ENCODE data around the gene STK17B. TPM values are rescaled to one million over a fixed set of nuclear protein-coding genes. Genes with fewer than 3 reads are reported as not detected.

The STK17B gene
- polyA plus RNA-seq, 2 of the 4 experiments (the other 2 are of a cell fraction): 4.0 to 9.2 TPM

GRCh38 chr2:196217116-196217515 is 45.7 kb upstream of the STK17B start:
- FAIRE-seq (no peak), DNase-seq (ENCODE audit: low read depth in 1 of 2, low spot score in 1 of 2) (no peak), ATAC-seq (no peak)
- no peak overlapping the region for H3K4me3 ChIP-seq
- no peak for TF ChIP-seq NFE2L2 (conservative IDR thresholded peaks at IDR 0.05; ENCODE audit: low read length)
- TF ChIP-seq ZNF302 (CRISPR knock-in tag; IDR thresholded peaks at IDR 0.05): no peak
- no peak for TF ChIP-seq FOSB (CRISPR knock-in tag; IDR thresholded peaks at IDR 0.05)
- TF ChIP-seq FOSL2 (IDR thresholded peaks at IDR 0.05): no peak
- no peak for TF ChIP-seq FOSL2 (CRISPR knock-in tag; IDR thresholded peaks at IDR 0.05)
- TF ChIP-seq TP53 (CRISPR knock-in tag; IDR thresholded peaks at IDR 0.05): no peak
- no peak for TF ChIP-seq TFCP2L1 (CRISPR knock-in tag; IDR thresholded peaks at IDR 0.05)
- TF ChIP-seq BHLHE40 (IDR thresholded peaks at IDR 0.05; ENCODE audit: low read depth, low read length): no peak
- no peak for TF ChIP-seq CHD4 (IDR thresholded peaks at IDR 0.05; ENCODE audit: borderline replicate concordance)
- TF ChIP-seq JUNB (IDR thresholded peaks at IDR 0.05): no peak
- no peak for TF ChIP-seq FOXS1 (CRISPR knock-in tag; IDR thresholded peaks at IDR 0.05)
- TF ChIP-seq, protein P1, sequence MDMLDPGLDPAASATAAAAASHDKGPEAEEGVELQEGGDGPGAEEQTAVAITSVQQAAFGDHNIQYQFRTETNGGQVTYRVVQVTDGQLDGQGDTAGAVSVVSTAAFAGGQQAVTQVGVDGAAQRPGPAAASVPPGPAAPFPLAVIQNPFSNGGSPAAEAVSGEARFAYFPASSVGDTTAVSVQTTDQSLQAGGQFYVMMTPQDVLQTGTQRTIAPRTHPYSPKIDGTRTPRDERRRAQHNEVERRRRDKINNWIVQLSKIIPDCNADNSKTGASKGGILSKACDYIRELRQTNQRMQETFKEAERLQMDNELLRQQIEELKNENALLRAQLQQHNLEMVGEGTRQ (IDR thresholded peaks at IDR 0.05): no peak
- TF ChIP-seq RFX5 (IDR thresholded peaks at IDR 0.05): no peak
- TF ChIP-seq KDM5A (IDR thresholded peaks at IDR 0.05): no peak
- H3K4me1 ChIP-seq: no peaks in the 10 kb centered on the region
- ChIA-PET POLR2A (no interaction called here), CTCF (no interaction called here)
- H3K27ac ChIP-seq: no peak overlapping the region
- no peak overlapping the region for H3K4me2 ChIP-seq
- 82% methylated on average over 4 of the region's 4 CpGs for WGBS (ENCODE audit: missing lambda C conversion rate)
- H3K9me3 ChIP-seq: no peaks in the 10 kb centered on the region

DNA sequence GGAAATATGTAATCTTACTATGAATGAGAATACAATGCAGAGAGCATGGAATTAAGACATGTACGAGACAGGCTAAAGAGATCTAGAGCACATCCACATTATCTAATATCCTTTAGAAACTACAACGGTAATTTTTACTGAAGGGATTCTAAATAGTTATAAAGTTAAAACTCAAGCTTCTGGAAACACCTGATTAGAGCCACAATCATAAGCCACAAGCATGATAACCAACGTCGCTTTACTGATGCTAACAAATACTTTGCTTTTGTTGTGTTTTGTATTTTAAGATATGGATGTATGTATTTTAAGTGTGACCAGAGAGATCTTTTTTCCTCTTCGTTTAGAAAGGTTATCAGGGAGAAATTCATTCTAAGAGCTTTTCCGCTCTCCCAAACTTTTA is 44.0 kb upstream of the STK17B start:
- Histone ChIP-seq H3K4me1 (no peaks in the 10 kb centered on the region), H3K9me3 (no peaks in the 10 kb centered on the region), H3K27ac (no peak overlapping the region), H3K4me2 (no peak overlapping the region), H3K4me3 (no peak overlapping the region)
- ATAC-seq: no peak
- TF ChIP-seq PHF8 (IDR thresholded peaks at IDR 0.05; ENCODE audit: borderline replicate concordance, low read depth) (no peak), ZC3H11A (IDR thresholded peaks at IDR 0.05) (no peak), ELK1 (IDR thresholded peaks at IDR 0.05; ENCODE audit: low read depth, low read length) (no peak), TFCP2L1 (CRISPR knock-in tag; IDR thresholded peaks at IDR 0.05) (no peak), HES2 (IDR thresholded peaks at IDR 0.05) (no peak), ZFP36 (IDR thresholded peaks at IDR 0.05; ENCODE audit: borderline replicate concordance, partially characterized antibody) (no peak), JUN (IDR thresholded peaks at IDR 0.05) (no peak), KDM5A (IDR thresholded peaks at IDR 0.05) (no peak), GATA3 (IDR thresholded peaks at IDR 0.05; ENCODE audit: borderline replicate concordance) (no peak), RNF2 (IDR thresholded peaks at IDR 0.05; ENCODE audit: borderline replicate concordance, low read depth) (no peak), NR3C1 (IDR thresholded peaks at IDR 0.05) (no peak), EHF (CRISPR knock-in tag; IDR thresholded peaks at IDR 0.05) (no peak), RFX5 (IDR thresholded peaks at IDR 0.05) (no peak), E2F6 (IDR thresholded peaks at IDR 0.05; ENCODE audit: borderline replicate concordance, low read depth) (no peak), CHD4 (IDR thresholded peaks at IDR 0.05; ENCODE audit: borderline replicate concordance) (no peak), SREBF2 (IDR thresholded peaks at IDR 0.05) (no peak)
- TF ChIP-seq, protein P2, sequence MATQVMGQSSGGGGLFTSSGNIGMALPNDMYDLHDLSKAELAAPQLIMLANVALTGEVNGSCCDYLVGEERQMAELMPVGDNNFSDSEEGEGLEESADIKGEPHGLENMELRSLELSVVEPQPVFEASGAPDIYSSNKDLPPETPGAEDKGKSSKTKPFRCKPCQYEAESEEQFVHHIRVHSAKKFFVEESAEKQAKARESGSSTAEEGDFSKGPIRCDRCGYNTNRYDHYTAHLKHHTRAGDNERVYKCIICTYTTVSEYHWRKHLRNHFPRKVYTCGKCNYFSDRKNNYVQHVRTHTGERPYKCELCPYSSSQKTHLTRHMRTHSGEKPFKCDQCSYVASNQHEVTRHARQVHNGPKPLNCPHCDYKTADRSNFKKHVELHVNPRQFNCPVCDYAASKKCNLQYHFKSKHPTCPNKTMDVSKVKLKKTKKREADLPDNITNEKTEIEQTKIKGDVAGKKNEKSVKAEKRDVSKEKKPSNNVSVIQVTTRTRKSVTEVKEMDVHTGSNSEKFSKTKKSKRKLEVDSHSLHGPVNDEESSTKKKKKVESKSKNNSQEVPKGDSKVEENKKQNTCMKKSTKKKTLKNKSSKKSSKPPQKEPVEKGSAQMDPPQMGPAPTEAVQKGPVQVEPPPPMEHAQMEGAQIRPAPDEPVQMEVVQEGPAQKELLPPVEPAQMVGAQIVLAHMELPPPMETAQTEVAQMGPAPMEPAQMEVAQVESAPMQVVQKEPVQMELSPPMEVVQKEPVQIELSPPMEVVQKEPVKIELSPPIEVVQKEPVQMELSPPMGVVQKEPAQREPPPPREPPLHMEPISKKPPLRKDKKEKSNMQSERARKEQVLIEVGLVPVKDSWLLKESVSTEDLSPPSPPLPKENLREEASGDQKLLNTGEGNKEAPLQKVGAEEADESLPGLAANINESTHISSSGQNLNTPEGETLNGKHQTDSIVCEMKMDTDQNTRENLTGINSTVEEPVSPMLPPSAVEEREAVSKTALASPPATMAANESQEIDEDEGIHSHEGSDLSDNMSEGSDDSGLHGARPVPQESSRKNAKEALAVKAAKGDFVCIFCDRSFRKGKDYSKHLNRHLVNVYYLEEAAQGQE (IDR thresholded peaks at IDR 0.05): no peak
- TF ChIP-seq, protein P1 (IDR thresholded peaks at IDR 0.05): no peak
- TF ChIP-seq, protein P3, sequence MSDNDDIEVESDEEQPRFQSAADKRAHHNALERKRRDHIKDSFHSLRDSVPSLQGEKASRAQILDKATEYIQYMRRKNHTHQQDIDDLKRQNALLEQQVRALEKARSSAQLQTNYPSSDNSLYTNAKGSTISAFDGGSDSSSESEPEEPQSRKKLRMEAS (IDR thresholded peaks at IDR 0.05): no peak
- no peak for FAIRE-seq
- 76% methylated on average over 6 of the region's 6 CpGs for WGBS (ENCODE audit: missing lambda C conversion rate)
- DNase-seq (ENCODE audit: low read depth in 1 of 2, low spot score in 1 of 2): no peak
- POLR2A ChIA-PET: no interaction called here
- CTCF ChIA-PET: no interaction called here

Data from A549 (cell line).